OCI-LY3 (cell line): ENCODE measurements around the gene ZHX3.
"Not testable (repeated sequence)": the region's sequence is repeated elsewhere in the genome, so short reads cannot be mapped to it uniquely, and the experiment has no call there.

Experiments
- H2AFZ ChIP-seq: fragments of 200-600, 300-600 bp; shearing (Covaris generic); 2 replicates; pipeline ENCODE4 v1.6.0; 2014; ENCODE audit warnings: antibody characterized with exemption, low read depth, low read length
- H3K27ac ChIP-seq: fragments of 200-600, 300-600 bp; sonication (generic); 2 replicates; pipeline ENCODE4 v1.5.1; 2014; ENCODE audit warnings: mild to moderate bottlenecking, low read length, moderate library complexity, mixed read lengths
- H3K27me3 ChIP-seq: fragments of 200-600, 300-600 bp; sonication (generic); 2 replicates; pipeline ENCODE4 v1.6.1; 2014; ENCODE audit warnings: low read depth, low read length, mixed read lengths
- H3K36me3 ChIP-seq: fragments of 200-600, 300-600 bp; sonication (generic); replicated peaks from 2 replicates; pipeline ENCODE3; 2014; ENCODE audit warnings: low read depth, low read length, mixed read lengths
- H3K4me1 ChIP-seq: fragments of 300-600, 200-600 bp; sonication (generic); 2 replicates; pipeline ENCODE4 v1.6.1; 2014; ENCODE audit warnings: low read length, mixed read lengths
- H3K4me2 ChIP-seq: fragments of 200-600, 300-600 bp; sonication (generic); 2 replicates; pipeline ENCODE4 v1.6.1; 2014; ENCODE audit warnings: low read length, mixed read lengths
- H3K4me3 ChIP-seq: fragments of 300-600, 200-600 bp; sonication (generic); 2 replicates; pipeline ENCODE4 v1.5.1; 2014; ENCODE audit warnings: antibody characterized with exemption, mild to moderate bottlenecking, low read length, moderate library complexity
- H3K79me2 ChIP-seq: fragments of 300-600, 200-600 bp; shearing (Covaris generic); 2 replicates; pipeline ENCODE4 v1.6.1; 2014; ENCODE audit warnings: mild to moderate bottlenecking, low read length, mixed read lengths
- H3K9ac ChIP-seq: fragments of 300-600, 200-600 bp; shearing (Covaris generic); 2 replicates; pipeline ENCODE4 v1.6.0; 2014; ENCODE audit warnings: mild to moderate bottlenecking, low read length, moderate library complexity
- H3K9me3 ChIP-seq: fragments of 200-600, 300-600 bp; shearing (Covaris generic); 2 replicates; pipeline ENCODE4 v1.6.1; 2014; ENCODE audit warnings: low read length, mixed read lengths; ENCODE audit not compliant: insufficient read depth
- H4K20me1 ChIP-seq: fragments of 200-600, 300-600 bp; sonication (generic); 2 replicates; pipeline ENCODE4 v1.6.1; 2016; ENCODE audit warnings: low read length, mixed read lengths; ENCODE audit not compliant: insufficient read depth
- EZH2phosphoT487 ChIP-seq: fragments of 200-600 bp; shearing (Covaris generic); IDR thresholded peaks from 2 replicates; pipeline ENCODE4 v1.6.1; 2018; ENCODE audit warnings: antibody characterized with exemption, mixed run types, low read depth
- TF ChIP-seq, protein P1 (sequence below): fragments of 200-600, 300-600 bp; sonication (generic); IDR thresholded peaks from 2 replicates; pipeline ENCODE4 v1.5.1; 2014; ENCODE audit warnings: antibody characterized with exemption, low read length, low read depth

The ZHX3 gene

GRCh38 chr20:41245086-41245707, 72.3 kb downstream of the ZHX3 start:
- no peak overlapping the region for H3K9ac ChIP-seq
- no peaks in the 10 kb centered on the region; the same call in 1 of the 2 replicates for H4K20me1 ChIP-seq
- no peaks in the 10 kb centered on the region for H3K36me3 ChIP-seq
- no peaks in the 10 kb centered on the region for H3K27me3 ChIP-seq
- no peak for TF ChIP-seq EZH2phosphoT487
- TF ChIP-seq, protein P1, sequence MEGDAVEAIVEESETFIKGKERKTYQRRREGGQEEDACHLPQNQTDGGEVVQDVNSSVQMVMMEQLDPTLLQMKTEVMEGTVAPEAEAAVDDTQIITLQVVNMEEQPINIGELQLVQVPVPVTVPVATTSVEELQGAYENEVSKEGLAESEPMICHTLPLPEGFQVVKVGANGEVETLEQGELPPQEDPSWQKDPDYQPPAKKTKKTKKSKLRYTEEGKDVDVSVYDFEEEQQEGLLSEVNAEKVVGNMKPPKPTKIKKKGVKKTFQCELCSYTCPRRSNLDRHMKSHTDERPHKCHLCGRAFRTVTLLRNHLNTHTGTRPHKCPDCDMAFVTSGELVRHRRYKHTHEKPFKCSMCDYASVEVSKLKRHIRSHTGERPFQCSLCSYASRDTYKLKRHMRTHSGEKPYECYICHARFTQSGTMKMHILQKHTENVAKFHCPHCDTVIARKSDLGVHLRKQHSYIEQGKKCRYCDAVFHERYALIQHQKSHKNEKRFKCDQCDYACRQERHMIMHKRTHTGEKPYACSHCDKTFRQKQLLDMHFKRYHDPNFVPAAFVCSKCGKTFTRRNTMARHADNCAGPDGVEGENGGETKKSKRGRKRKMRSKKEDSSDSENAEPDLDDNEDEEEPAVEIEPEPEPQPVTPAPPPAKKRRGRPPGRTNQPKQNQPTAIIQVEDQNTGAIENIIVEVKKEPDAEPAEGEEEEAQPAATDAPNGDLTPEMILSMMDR: no peak
- H3K4me2 ChIP-seq: no peak overlapping the region
- H3K79me2 ChIP-seq: no peaks in the 10 kb centered on the region
- no peaks in the 10 kb centered on the region for H3K4me1 ChIP-seq
- H3K4me3 ChIP-seq: no peak overlapping the region
- H2AFZ ChIP-seq: no peak overlapping the region
- H3K9me3 ChIP-seq: no peaks in the 10 kb centered on the region
- H3K27ac ChIP-seq: no peak overlapping the region

DNA sequence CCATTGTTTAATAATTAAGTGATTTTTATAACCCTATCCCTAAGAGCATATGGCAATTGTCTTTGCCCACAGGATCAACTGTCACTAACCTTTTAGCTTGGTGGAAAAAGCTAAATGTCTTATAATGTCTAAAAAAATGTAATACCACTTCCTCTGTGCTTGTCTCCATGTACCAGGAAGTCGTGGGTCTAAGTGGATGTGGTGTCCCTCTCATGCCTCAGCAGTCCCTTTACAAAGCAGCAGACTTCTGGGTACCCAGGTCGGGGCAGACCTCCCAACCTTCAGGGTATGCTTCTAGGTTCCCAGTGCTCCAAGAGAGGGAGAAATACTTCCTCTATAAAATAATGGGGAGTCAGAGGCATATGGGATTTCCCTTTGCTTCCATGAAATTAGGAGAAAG, 74.7 kb downstream of the ZHX3 start:
- H2AFZ ChIP-seq: no peak overlapping the region
- H3K9ac ChIP-seq: no peak overlapping the region
- no peaks in the 10 kb centered on the region for H3K79me2 ChIP-seq
- H3K4me1 ChIP-seq: no peaks in the 10 kb centered on the region
- H3K27me3 ChIP-seq: no peaks in the 10 kb centered on the region
- H3K4me2 ChIP-seq: no peak overlapping the region
- no peak overlapping the region for H3K4me3 ChIP-seq
- H3K36me3 ChIP-seq: no peaks in the 10 kb centered on the region
- TF ChIP-seq, protein P1: no peak
- no peak for TF ChIP-seq EZH2phosphoT487
- no peak overlapping the region for H3K27ac ChIP-seq
- H3K9me3 ChIP-seq: no peaks in the 10 kb centered on the region
- H4K20me1 ChIP-seq: no peaks in the 10 kb centered on the region; the same call in 1 of the 2 replicates

DNA sequence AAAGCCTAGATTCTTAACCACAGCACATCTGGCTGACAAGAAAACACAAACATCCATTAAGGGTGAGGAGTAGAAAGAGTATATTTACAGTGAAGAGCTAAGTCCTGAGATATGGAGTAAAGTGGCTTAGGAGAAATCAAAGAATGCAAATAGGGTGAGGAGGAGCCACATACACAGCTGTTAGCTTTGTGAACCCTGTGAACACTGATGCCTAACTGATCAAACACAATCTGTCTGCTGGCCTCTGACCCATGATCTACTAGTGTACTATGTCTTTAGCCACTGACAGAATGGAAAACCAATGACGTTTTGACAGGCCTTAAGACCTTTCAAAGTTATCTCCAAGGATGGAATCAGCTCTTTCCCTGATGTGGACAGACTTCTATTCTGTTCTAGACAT, 75.2 kb downstream of the ZHX3 start:
- H3K4me2 ChIP-seq: no peak overlapping the region
- no peaks in the 10 kb centered on the region for H3K9me3 ChIP-seq
- no peaks in the 10 kb centered on the region for H3K4me1 ChIP-seq
- H3K27me3 ChIP-seq: no peaks in the 10 kb centered on the region
- H3K27ac ChIP-seq: no peak overlapping the region
- no peaks in the 10 kb centered on the region for H3K79me2 ChIP-seq
- TF ChIP-seq EZH2phosphoT487: no peak
- TF ChIP-seq, protein P1: no peak
- no peaks in the 10 kb centered on the region; the same call in 1 of the 2 replicates for H4K20me1 ChIP-seq
- H2AFZ ChIP-seq: no peak overlapping the region
- no peaks in the 10 kb centered on the region for H3K36me3 ChIP-seq
- H3K4me3 ChIP-seq: no peak overlapping the region
- no peak overlapping the region for H3K9ac ChIP-seq

GRCh38 chr20:41237233-41237632, 80.3 kb downstream of the ZHX3 start:
- H4K20me1 ChIP-seq, H3K9me3 ChIP-seq, H3K27ac ChIP-seq, H2AFZ ChIP-seq, H3K9ac ChIP-seq, H3K79me2 ChIP-seq, H3K4me1 ChIP-seq, H3K27me3 ChIP-seq, H3K4me2 ChIP-seq, H3K4me3 ChIP-seq, H3K36me3 ChIP-seq: not testable (repeated sequence)

DNA sequence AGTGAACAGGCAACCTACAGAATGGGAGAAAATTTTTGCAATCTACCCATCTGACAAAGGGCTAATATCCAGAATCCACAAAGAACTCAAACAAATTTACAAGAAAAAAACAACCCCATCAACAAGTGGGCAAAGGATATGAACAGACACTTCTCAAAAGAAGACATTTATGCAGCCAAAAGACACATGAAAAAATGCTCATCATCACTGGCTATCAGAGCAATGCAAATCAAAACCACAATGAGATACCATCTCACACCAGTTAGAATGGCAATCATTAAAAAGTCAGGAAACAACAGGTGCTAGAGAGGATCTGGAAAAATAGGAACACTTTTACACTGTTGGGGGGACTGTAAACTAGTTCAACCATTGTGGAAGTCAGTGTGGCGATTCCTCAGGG, 80.7 kb downstream of the ZHX3 start:
- not testable (repeated sequence) for H3K9ac ChIP-seq, H3K27ac ChIP-seq, H3K79me2 ChIP-seq, H3K4me3 ChIP-seq, H3K4me2 ChIP-seq, H3K36me3 ChIP-seq, H4K20me1 ChIP-seq, H3K9me3 ChIP-seq, H3K27me3 ChIP-seq, H2AFZ ChIP-seq, H3K4me1 ChIP-seq
